ENCODE measurements around the gene CUL4A.

CUL4A gene

DNA sequence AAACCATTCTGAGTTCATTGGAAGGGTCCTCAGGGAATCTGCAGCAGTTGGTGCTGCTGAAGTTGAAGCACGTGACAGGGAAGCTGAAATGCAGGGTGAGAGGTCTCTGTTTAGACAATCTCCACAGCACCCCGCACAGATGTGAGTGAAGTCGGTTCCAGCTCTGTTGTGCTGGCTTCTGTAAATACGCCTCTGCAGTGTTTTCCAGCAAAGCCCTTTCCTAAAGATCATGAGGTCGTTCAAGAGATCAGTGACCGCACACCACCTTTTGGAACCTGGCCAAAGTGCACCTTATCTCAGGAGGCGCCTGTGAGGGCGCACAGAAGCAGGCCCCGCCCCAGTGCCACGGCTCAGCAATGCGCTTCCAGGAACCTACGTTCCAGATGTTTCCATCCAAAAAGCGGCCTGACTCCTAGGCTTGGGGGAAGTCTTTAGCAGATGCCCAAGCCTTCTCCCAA lies 10.8 kb downstream of the CUL4A start:
- H3K27me3 ChIP-seq = no peaks in the 10 kb centered on the region
- peaks cover 0 to 24% (median 18%) of the 10 kb centered on the region in 4 donors for H3K4me1 ChIP-seq
- peaks cover 0 to 55% (median 45%) of the 10 kb centered on the region in 3 donors for H3K36me3 ChIP-seq
- intact Hi-C loops (cut with DNase I; ENCODE audit: low total_unique reads) = no loop called here
- TF ChIP-seq, protein P1, sequence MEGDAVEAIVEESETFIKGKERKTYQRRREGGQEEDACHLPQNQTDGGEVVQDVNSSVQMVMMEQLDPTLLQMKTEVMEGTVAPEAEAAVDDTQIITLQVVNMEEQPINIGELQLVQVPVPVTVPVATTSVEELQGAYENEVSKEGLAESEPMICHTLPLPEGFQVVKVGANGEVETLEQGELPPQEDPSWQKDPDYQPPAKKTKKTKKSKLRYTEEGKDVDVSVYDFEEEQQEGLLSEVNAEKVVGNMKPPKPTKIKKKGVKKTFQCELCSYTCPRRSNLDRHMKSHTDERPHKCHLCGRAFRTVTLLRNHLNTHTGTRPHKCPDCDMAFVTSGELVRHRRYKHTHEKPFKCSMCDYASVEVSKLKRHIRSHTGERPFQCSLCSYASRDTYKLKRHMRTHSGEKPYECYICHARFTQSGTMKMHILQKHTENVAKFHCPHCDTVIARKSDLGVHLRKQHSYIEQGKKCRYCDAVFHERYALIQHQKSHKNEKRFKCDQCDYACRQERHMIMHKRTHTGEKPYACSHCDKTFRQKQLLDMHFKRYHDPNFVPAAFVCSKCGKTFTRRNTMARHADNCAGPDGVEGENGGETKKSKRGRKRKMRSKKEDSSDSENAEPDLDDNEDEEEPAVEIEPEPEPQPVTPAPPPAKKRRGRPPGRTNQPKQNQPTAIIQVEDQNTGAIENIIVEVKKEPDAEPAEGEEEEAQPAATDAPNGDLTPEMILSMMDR (IDR thresholded peaks at IDR 0.05) = no peak
- H3K9me3 ChIP-seq = no peaks in the 10 kb centered on the region
- no peak overlapping the region for H3K4me3 ChIP-seq
- no peak for DNase-seq
- H3K27ac ChIP-seq = no peak overlapping the region

DNA sequence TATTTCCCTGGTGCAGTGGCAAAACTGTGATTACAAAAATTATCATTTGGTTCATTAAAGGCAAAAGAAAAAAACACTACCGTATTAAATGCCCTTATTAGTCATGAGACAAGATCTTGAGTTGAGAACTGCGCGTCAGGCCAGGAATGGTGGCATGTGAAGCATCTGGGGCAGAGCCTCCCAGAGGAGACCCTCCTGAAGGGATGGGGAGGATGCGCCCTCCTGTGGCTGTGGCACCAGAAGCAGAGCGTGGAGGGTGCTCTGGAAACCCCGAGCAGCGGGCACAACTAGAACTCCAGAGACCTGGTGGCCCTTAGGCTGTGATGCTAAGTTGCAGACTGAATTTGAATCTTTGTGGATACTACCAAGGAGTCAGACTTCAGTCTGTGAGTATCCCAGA lies 11.5 kb downstream of the CUL4A start:
- H3K4me3 ChIP-seq = no peak overlapping the region
- TF ChIP-seq, protein P1 (IDR thresholded peaks at IDR 0.05) = no peak
- peaks cover 0 to 17% (median 12%) of the 10 kb centered on the region in 4 donors for H3K4me1 ChIP-seq
- peaks cover 6 to 62% (median 51%) of the 10 kb centered on the region in 3 donors for H3K36me3 ChIP-seq
- H3K9me3 ChIP-seq = no peaks in the 10 kb centered on the region
- H3K27me3 ChIP-seq = no peaks in the 10 kb centered on the region
- intact Hi-C loops (cut with DNase I; ENCODE audit: low total_unique reads) = no loop called here
- no peak for DNase-seq
- H3K27ac ChIP-seq = no peak overlapping the region

DNA sequence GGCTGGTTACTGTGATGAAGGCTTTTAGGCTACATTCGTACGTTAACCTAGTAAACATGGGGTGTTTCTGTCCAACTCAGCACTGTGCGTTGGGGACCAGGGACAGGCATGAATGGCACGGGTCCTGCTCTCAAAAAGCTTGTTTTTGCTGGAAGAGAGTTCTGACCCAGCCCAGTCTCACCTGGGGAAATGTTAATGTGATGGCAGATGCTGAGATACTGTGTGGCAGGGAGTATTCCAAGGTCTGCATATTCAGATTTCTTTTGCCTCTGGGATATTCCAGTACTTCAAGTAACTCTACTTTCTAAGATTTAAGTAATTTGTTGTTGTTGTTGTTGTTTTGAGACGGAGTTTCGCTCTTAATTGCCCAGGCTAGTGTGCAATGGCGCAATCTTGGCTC lies 13.7 kb downstream of the CUL4A start:
- Histone ChIP-seq H3K4me3 (no peak overlapping the region), H3K27ac (no peak overlapping the region), H3K27me3 (no peaks in the 10 kb centered on the region), H3K36me3 (peaks cover 24 to 84% (median 72%) of the 10 kb centered on the region in 3 donors), H3K4me1 (peaks cover 0 to 5% (median 0%) of the 10 kb centered on the region in 4 donors), H3K9me3 (no peaks in the 10 kb centered on the region)
- TF ChIP-seq, protein P1 (IDR thresholded peaks at IDR 0.05) = no peak
- no peak for DNase-seq
- intact Hi-C loops (cut with DNase I; ENCODE audit: low total_unique reads) = no loop called here

DNA sequence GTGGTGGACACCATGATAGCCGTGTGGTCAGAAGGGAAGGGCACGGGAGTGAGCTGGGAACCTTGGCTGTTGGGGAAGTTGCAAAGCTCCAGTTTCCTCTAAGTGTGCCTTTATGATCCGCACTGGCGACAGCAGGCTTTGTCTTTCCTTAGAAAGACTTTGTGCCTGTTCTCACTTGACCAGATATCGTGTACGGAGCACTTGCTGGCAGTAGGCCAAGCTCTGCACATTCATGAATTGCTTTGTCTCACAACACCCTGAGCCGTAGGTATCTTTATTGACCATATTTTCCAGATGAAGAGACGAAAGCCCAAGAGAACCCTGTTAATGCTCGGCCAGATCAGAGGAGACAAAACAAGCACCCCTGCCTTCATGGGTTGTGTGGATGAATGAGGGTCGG lies 15.1 kb downstream of the CUL4A start:
- Histone ChIP-seq H3K4me3 (no peak overlapping the region), H3K36me3 (peaks cover 35 to 94% (median 81%) of the 10 kb centered on the region in 3 donors), H3K4me1 (no peaks in the 10 kb centered on the region), H3K27ac (no peak overlapping the region), H3K27me3 (no peaks in the 10 kb centered on the region), H3K9me3 (no peaks in the 10 kb centered on the region)
- no peak for DNase-seq
- TF ChIP-seq, protein P1 (IDR thresholded peaks at IDR 0.05) = no peak
- intact Hi-C loops (cut with DNase I; ENCODE audit: low total_unique reads) = no loop called here

DNA sequence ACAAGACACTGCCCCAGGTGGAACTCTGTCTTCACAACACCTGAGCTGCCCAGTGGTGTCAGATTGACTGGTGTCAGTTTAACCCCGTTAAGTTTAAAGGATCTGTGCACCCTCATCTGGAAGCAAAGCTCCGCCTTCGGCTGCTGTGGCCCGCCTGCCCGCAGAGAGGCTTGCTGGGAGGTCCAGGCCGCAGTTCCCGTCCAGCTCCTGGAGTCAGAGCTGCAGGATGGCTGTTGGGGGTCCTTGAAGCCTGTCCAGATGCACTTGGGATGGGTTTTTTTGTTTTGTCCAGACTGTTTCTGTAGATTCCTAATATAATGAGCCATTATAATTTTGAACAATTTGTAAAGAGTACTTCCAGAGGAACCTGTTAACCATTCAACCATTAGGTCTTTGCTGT lies 16.1 kb downstream of the CUL4A start:
- H3K36me3 ChIP-seq = peaks cover 45 to 94% (median 82%) of the 10 kb centered on the region in 3 donors
- H3K27ac ChIP-seq = no peak overlapping the region
- no peaks in the 10 kb centered on the region for H3K9me3 ChIP-seq
- intact Hi-C loops (cut with DNase I; ENCODE audit: low total_unique reads) = no loop called here
- DNase-seq = no peak
- no peak overlapping the region for H3K4me3 ChIP-seq
- H3K27me3 ChIP-seq = no peaks in the 10 kb centered on the region
- TF ChIP-seq, protein P1 (IDR thresholded peaks at IDR 0.05) = no peak
- H3K4me1 ChIP-seq = no peaks in the 10 kb centered on the region
